HG03565 (cell line): ENCODE data around the gene CARMIL1.

Source experiments
- ATAC-seq: cut with Tn5 transposase; IDR thresholded peaks from one replicate; pipeline ENCODE4 v1.9.1; 2021; ENCODE audit warnings: mild to moderate bottlenecking, moderate library complexity; ENCODE audit not compliant: unreplicated experiment

Gene CARMIL1

DNA sequence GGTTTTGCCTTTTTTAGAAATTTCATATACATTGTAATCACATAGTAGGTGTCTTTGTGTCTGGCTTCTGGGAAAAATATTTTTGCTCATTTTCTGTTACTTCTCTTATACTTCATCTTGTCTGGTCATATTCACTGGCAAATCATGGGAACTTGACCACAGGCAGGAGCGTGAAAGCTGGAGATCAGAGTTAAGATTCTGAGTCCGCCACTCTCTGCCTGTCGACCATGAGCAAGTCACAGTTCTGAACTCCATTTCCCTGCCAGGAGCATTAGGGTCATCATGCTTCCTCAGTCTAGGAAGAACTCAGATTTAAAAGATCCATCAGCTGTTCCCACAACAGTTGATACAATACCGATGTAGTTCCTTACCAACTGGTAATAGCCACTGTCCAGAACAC, 360.5 kb downstream of the CARMIL1 start:
- no peak for ATAC-seq

- no peak for ATAC-seq
Observed at GRCh38 chr6:25640446-25640845, 361.3 kb downstream of the CARMIL1 start.

- ATAC-seq = no peak
Observed at GRCh38 chr6:25640891-25641290, 361.7 kb downstream of the CARMIL1 start.

GRCh38 chr6:25641377-25641776, 362.2 kb downstream of the CARMIL1 start:
- no peak for ATAC-seq

- no peak for ATAC-seq
Observed at GRCh38 chr6:25641940-25642666, 362.9 kb downstream of the CARMIL1 start.

GRCh38 chr6:25642667-25643328, 363.6 kb downstream of the CARMIL1 start:
- no peak for ATAC-seq

- ATAC-seq = no peak
Observed at GRCh38 chr6:25645916-25646315, 366.7 kb downstream of the CARMIL1 start.

GRCh38 chr6:25649611-25650010, 370.4 kb downstream of the CARMIL1 start:
- ATAC-seq = no peak

- no peak for ATAC-seq
Observed at GRCh38 chr6:25652007-25652515, 372.9 kb downstream of the CARMIL1 start, which contains the start of gene SCGN. TSS of gene SCGN (plus strand) at chr6:25652215. CDS start at chr6:25652404, 189 bp downstream.

GRCh38 chr6:25655723-25656122, 376.5 kb downstream of the CARMIL1 start:
- no peak for ATAC-seq

DNA sequence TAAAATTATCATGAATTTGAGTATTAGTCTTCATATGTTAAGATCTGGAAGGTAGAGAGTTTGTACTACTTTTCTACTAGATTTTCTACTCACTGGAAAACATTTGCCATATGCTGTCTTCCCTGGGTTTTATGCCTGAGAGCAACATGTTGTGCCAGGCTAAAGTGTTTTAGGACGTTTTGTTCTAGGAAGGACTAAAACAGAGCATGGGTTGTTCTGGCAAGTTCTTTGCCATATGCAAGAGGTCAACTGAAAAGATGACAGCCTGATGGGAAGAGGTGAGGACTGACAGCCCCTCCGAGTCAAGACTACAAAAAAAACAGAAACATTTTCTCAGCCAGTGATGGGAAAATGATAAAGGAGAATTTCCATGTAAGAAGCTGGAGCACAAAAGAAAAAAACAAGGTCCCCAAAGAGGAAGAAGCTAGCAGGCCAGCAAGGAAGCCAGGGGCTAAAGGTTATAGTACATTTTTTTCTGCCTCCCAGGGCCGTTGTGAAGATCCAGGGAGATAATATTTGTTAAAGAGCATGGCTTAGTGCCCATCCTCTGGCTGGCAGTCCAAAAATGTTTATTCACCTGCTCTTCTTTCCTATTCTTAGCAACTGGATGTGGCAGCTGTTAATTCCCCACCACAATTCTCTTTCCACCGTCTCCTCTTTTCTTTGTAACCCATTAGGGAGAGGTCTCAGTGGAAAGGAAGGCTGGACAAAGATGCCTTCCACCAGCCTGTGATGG, 380.6 kb downstream of the CARMIL1 start:
- ATAC-seq = no peak

- ATAC-seq = no peak
Observed at GRCh38 chr6:25660512-25660911, 381.3 kb downstream of the CARMIL1 start.

DNA sequence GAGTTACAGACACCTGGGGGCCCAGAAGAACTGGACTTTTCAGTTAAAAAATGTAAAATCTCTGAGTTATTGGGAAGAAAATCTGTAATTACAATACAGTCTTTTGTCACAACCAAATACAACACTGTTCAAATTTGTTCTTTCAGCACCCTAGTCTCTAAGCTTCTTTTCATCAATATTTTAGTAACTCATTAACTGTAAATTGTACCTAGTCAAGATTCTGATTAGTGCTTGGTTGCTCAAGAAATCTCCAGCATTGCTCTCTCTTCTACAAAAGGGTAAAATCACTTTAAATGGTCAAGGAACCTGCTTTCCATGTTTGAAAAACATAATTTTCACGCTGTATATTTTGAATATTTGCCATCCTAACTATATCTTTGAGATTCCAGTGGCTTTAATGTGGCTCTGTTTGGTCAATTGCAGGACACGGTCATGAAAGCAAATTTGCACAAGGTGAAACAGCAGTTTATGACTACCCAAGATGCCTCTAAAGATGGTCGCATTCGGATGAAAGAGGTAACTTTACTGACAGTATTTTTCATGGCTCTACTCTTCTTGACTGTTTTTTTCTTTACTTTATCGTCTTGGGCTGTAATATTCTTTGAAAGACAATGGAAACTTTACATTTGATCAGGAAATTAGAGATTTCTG, 382.1 kb downstream of the CARMIL1 start:
- ATAC-seq = no peak

- ATAC-seq = no peak
Observed at GRCh38 chr6:25665455-25665854, 386.3 kb downstream of the CARMIL1 start.

DNA sequence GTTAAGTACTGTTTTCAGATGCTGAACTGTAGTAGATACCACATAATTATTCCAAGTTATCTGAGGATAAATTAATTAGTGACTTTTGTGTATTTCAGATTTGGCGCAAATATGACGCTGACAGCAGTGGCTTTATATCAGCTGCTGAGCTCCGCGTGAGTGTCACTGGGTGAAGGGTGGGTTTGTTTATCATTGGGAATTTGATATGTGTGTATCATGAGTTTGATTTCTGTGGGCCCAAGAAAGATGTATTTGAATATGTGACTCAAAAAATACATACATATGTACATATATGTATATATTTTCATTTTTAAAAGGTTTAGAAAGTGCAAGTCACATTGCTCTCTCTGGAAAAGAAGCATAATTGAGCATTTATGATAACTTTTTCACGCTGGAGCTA, 390.2 kb downstream of the CARMIL1 start:
- no peak for ATAC-seq
